SU-DHL-6 (cell line): ENCODE measurements around the gene TMC1.

Experiments used
- H2AFZ ChIP-seq: fragments of 200-600 bp; sonication (generic); 2 replicates; pipeline ENCODE4 v1.6.1; 2014; ENCODE audit warnings: low read depth, mild to moderate bottlenecking, moderate library complexity, mixed read lengths, antibody characterized with exemption, low read length; ENCODE audit not compliant: severe bottlenecking
- H3F3A ChIP-seq: fragments of 200-600 bp; shearing (Covaris generic); 2 replicates; pipeline ENCODE4 v1.6.0; 2016; ENCODE audit warnings: antibody characterized with exemption, mild to moderate bottlenecking; ENCODE audit not compliant: insufficient read depth
- H3K27ac ChIP-seq: fragments of 200-600 bp; sonication (generic); 2 replicates; pipeline ENCODE4 v1.5.1; 2016; ENCODE audit warnings: low read depth, mild to moderate bottlenecking, low read length, moderate library complexity, mixed read lengths
- H3K27me3 ChIP-seq: fragments of 200-600 bp; sonication (generic), shearing (Covaris generic); 2 replicates; pipeline ENCODE4 v1.6.0; 2014; ENCODE audit warnings: mild to moderate bottlenecking, low read length
- H3K36me3 ChIP-seq: fragments of 200-600 bp; sonication (generic); 2 replicates; pipeline ENCODE4 v1.6.1; 2014; ENCODE audit warnings: mild to moderate bottlenecking, low read length, mixed read lengths
- H3K4me2 ChIP-seq: fragments of 300-600, 200-600 bp; shearing (Covaris generic), sonication (generic); 2 replicates; pipeline ENCODE4 v1.6.0; 2014; ENCODE audit warnings: low read length, low read depth, mild to moderate bottlenecking; ENCODE audit not compliant: poor library complexity, severe bottlenecking
- H3K4me3 ChIP-seq: fragments of 200-600 bp; sonication (generic); 2 replicates; pipeline ENCODE4 v1.5.1; 2014; ENCODE audit warnings: antibody characterized with exemption, low read length, mild to moderate bottlenecking, mixed read lengths; ENCODE audit not compliant: insufficient read depth, poor library complexity, severe bottlenecking
- H3K79me2 ChIP-seq: fragments of 200-600 bp; sonication (generic); 2 replicates; pipeline ENCODE4 v1.6.1; 2014; ENCODE audit warnings: mild to moderate bottlenecking, low read length, moderate library complexity; ENCODE audit not compliant: insufficient read depth
- H3K9ac ChIP-seq: fragments of 200-600 bp; sonication (generic); 2 replicates; pipeline ENCODE4 v1.7.0; 2014; ENCODE audit warnings: mild to moderate bottlenecking, low read length
- H3K9me2 ChIP-seq: fragments of 200-600 bp; sonication (generic); replicated peaks from 2 replicates; pipeline ENCODE4 v1.6.1; 2014; ENCODE audit warnings: low read length; ENCODE audit not compliant: insufficient read depth
- H3K9me3 ChIP-seq: fragments of 200-600 bp; sonication (generic); 2 replicates; pipeline ENCODE4 v1.6.1; 2014; ENCODE audit warnings: low read length, mixed read lengths; ENCODE audit not compliant: insufficient read depth
- H4K20me1 ChIP-seq: fragments of 200-600 bp; sonication (generic); 2 replicates; pipeline ENCODE4 v1.6.1; 2014; ENCODE audit warnings: low read depth, mild to moderate bottlenecking, antibody characterized with exemption, low read length, moderate library complexity, mixed read lengths
- EZH2phosphoT487 ChIP-seq: fragments of 200-600 bp; sonication (generic), shearing (Covaris generic); conservative IDR thresholded peaks from 2 replicates; pipeline ENCODE4 v1.6.1; 2018; ENCODE audit warnings: mild to moderate bottlenecking, antibody characterized with exemption, low read length, moderate library complexity, mixed read lengths
- TF ChIP-seq, protein P1 (sequence below): fragments of 200-600 bp; sonication (generic); IDR thresholded peaks from one replicate; pipeline ENCODE4 v1.5.1; 2017; ENCODE audit warnings: antibody characterized with exemption, mild to moderate bottlenecking, low read length, moderate library complexity; ENCODE audit not compliant: insufficient read depth, poor library complexity, severe bottlenecking

The TMC1 gene

DNA sequence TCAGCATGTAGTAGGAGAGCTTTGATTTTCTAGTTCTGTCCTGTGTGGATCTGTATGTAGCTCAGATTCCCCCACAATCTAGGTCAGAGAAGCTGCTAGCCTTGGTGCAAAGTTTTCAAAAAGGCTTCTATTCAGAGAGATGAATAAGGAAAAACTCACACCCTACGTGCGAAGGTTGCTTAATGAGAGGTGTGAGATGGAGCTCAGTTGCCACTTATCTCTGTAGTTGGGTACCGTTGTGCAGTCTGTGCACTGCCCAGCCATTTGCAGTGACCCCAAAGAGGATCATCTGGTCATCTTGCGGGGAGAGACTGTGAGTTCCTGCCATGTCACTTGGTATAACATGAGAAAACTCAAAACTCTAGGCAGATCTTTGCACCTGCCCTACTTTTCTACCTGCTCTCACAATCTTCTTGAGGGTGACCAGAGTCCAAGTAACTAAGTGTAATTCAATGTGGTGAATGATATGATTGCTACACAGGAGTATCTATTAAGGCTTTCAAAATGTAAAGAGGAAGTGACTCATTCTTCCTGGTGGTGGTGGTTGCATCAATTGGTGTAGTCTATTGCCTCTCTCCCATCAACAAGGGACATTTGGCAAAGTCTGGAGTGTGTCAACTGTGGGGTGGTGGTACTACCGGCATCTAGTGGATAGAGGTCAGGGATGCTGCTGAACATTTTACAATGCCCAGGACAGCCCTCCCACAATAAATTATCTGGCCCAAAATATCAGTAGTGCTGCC lies 65.2 kb downstream of the TMC1 start:
- Histone ChIP-seq H3K27me3 (no peaks in the 10 kb centered on the region), H3K4me3 (no peak overlapping the region), H3K4me2 (no peak overlapping the region), H3K79me2 (no peaks in the 10 kb centered on the region), H4K20me1 (no peaks in the 10 kb centered on the region), H3F3A (no peaks in the 10 kb centered on the region), H3K9ac (no peak overlapping the region), H3K36me3 (no peaks in the 10 kb centered on the region), H3K9me3 (no peaks in the 10 kb centered on the region), H3K27ac (no peak overlapping the region), H2AFZ (no peak overlapping the region), H3K9me2 (no peaks in the 10 kb centered on the region)
- TF ChIP-seq EZH2phosphoT487, result no peak
- TF ChIP-seq, protein P1, sequence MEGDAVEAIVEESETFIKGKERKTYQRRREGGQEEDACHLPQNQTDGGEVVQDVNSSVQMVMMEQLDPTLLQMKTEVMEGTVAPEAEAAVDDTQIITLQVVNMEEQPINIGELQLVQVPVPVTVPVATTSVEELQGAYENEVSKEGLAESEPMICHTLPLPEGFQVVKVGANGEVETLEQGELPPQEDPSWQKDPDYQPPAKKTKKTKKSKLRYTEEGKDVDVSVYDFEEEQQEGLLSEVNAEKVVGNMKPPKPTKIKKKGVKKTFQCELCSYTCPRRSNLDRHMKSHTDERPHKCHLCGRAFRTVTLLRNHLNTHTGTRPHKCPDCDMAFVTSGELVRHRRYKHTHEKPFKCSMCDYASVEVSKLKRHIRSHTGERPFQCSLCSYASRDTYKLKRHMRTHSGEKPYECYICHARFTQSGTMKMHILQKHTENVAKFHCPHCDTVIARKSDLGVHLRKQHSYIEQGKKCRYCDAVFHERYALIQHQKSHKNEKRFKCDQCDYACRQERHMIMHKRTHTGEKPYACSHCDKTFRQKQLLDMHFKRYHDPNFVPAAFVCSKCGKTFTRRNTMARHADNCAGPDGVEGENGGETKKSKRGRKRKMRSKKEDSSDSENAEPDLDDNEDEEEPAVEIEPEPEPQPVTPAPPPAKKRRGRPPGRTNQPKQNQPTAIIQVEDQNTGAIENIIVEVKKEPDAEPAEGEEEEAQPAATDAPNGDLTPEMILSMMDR, result no peak

DNA sequence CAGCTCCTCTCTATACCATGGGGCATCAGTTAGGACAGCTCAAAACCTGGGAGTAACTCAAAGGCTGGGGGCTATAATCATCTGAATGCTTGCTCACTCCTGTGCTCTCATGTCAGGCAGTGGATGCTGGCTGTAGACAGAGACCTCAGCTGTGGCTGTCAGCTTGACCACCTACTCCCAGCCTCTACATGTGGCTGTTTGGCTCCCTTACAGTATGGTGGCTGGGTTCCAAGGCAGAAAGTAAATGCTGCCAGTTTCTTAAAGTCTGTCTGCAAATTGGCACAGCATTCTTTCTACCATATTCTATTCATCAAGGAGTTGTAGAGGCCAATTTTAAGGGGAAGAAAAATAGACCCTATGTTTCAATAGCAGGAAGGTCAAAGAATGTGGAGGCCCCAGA lies 66.9 kb downstream of the TMC1 start:
- H3K4me2 ChIP-seq, result no peak overlapping the region
- H3K27ac ChIP-seq, result no peak overlapping the region
- TF ChIP-seq EZH2phosphoT487, result no peak
- TF ChIP-seq, protein P1, result no peak
- no peaks in the 10 kb centered on the region for H3K9me3 ChIP-seq
- H3K4me3 ChIP-seq, result no peak overlapping the region
- no peaks in the 10 kb centered on the region for H3K9me2 ChIP-seq
- no peaks in the 10 kb centered on the region for H3K27me3 ChIP-seq
- H3K36me3 ChIP-seq, result no peaks in the 10 kb centered on the region
- H2AFZ ChIP-seq, result no peak overlapping the region
- no peaks in the 10 kb centered on the region for H4K20me1 ChIP-seq
- no peak overlapping the region for H3K9ac ChIP-seq
- no peaks in the 10 kb centered on the region for H3F3A ChIP-seq
- no peaks in the 10 kb centered on the region for H3K79me2 ChIP-seq

DNA sequence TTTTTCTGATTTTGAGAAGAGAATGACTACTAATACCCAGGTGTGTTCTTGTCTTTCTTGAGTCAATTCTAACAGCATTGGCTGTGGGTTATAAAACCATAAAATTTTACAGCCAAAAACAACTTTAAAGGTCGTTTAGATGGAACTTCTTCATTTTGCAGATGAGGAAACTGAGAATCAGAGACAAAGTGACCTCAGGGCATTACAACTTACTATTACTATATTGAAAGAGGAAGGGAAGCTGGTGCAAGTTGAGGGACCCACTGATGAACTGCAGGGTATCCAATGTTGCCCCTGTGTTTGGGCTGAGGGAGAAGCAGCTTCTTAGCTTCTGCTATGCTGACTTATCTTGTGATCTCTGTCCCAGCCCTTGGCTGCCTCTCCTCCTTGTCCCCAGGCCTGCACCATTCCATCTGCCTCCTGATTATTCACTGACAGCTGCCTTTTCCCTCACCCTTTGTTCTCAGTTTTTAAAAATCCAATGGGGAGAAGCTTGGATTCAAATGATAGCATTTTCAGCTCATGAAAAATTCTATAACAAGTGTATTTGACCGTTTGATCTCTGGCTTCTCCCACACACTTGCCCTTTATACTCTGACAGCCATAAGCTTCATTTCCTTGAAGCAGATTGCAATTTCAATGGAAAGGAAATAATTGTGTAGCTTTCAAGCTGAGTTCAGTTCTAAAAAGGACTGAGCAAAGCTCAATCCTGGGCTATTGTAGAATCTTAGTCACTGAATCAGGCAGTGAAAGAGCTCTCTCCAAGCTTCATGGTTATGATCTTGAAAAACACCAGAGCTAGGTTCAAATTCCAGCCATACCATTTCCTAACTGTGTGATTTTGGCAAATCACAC lies 68.5 kb downstream of the TMC1 start:
- H4K20me1 ChIP-seq, result no peaks in the 10 kb centered on the region
- no peaks in the 10 kb centered on the region for H3K9me2 ChIP-seq
- no peaks in the 10 kb centered on the region for H3F3A ChIP-seq
- H3K9me3 ChIP-seq, result no peaks in the 10 kb centered on the region
- H3K27ac ChIP-seq, result no peak overlapping the region
- H3K79me2 ChIP-seq, result no peaks in the 10 kb centered on the region
- no peaks in the 10 kb centered on the region for H3K27me3 ChIP-seq
- no peak overlapping the region for H3K4me3 ChIP-seq
- H3K9ac ChIP-seq, result no peak overlapping the region
- H3K4me2 ChIP-seq, result no peak overlapping the region
- TF ChIP-seq, protein P1, result no peak
- no peak for TF ChIP-seq EZH2phosphoT487
- H3K36me3 ChIP-seq, result no peaks in the 10 kb centered on the region
- no peak overlapping the region for H2AFZ ChIP-seq
